HCT116 (cell line): Measurements from ENCODE around the gene B4GALNT2.

Source experiments
- CTCF ChIP-seq, 3 experiments: fragments of 200-600 bp in 1 of 3; sonication (generic) in 1 of 3; IDR thresholded peaks in 2 of 3; conservative IDR thresholded peaks in 1 of 3; 2 replicates each; pipeline ENCODE4 v1.5.1; 2012 to 2017; ENCODE audit warnings: low read depth in 2 of 3, low read length in 2 of 3, antibody characterized with exemption in 1 of 3, borderline replicate concordance in 1 of 3, control low read depth in 1 of 3, mild to moderate bottlenecking in 1 of 3, mixed read lengths in 1 of 3, mixed run types in 1 of 3, moderate library complexity in 1 of 3; ENCODE audit not compliant: insufficient read depth in 1 of 3
- ELF1 ChIP-seq: IDR thresholded peaks from 2 replicates; pipeline ENCODE4 v1.6.1; 2012; ENCODE audit warnings: low read depth, borderline replicate concordance
- EZH2 ChIP-seq: fragments of 200-600 bp; sonication (generic); IDR thresholded peaks from 2 replicates; pipeline ENCODE4 v1.6.1; 2017; ENCODE audit warnings: antibody characterized with exemption, mixed run types
- EZH2phosphoT487 ChIP-seq: fragments of 200-600 bp; IDR thresholded peaks from 2 replicates; pipeline ENCODE4 v1.6.1; 2018; ENCODE audit warnings: antibody characterized with exemption, borderline replicate concordance
- JUND ChIP-seq: IDR thresholded peaks from 2 replicates; pipeline ENCODE4 v1.6.1; 2012
- MAX ChIP-seq: IDR thresholded peaks from 2 replicates; pipeline ENCODE4 v1.6.1; 2012
- POLR2A ChIP-seq: IDR thresholded peaks from 2 replicates; pipeline ENCODE4 v1.7.0; 2011; ENCODE audit warnings: borderline replicate concordance; ENCODE audit not compliant: insufficient read depth, insufficient read length; ENCODE audit errors: extremely low read depth
- POLR2AphosphoS5 ChIP-seq: IDR thresholded peaks from 2 replicates; pipeline ENCODE4 v1.6.1; 2011; ENCODE audit warnings: mild to moderate bottlenecking, low read depth, low read length, moderate library complexity
- RAD21 ChIP-seq: IDR thresholded peaks from 2 replicates; pipeline ENCODE4 v1.6.1; 2012; ENCODE audit warnings: low read depth, mild to moderate bottlenecking
- SP1 ChIP-seq: IDR thresholded peaks from 2 replicates; pipeline ENCODE4 v1.6.1; 2012; ENCODE audit warnings: low read depth

GRCh38 chr17:49217651-49218413 is 85.3 kb downstream of the B4GALNT2 start:
- TF ChIP-seq POLR2AphosphoS5 (no peak), EZH2 (no peak), CTCF (IDR thresholded peaks at IDR 0.05 in 2 of 3, conservative IDR thresholded peaks at IDR 0.05 in 1 of 3; ENCODE audit: borderline replicate concordance in 1 of 3, insufficient read depth in 1 of 3, low read depth in 2 of 3, low read length in 2 of 3) (no peak), POLR2A (no peak), JUND (no peak), EZH2phosphoT487 (no peak), RAD21 (no peak), MAX (no peak), ELF1 (no peak), SP1 (no peak)
